Cardiac fibroblast (primary cell): ENCODE data around the gene NUCB2.

ENCODE experiments used
- DNase-seq, 2 donors: peaks; one replicate each; pipeline versions ENCODE4 v3.0.0 to v3.0.0-alpha.2; 2010; ENCODE audit warnings: low read depth in 2 of 2
- H3K4me3 ChIP-seq, 2 donors: replicated peaks in 1 of 2; 1 replicate in 1 of 2; 2 replicates in 1 of 2; pipeline ENCODE4 v1.5.1; 2011; ENCODE audit warnings: low read depth in 2 of 2, low read length in 2 of 2, mild to moderate bottlenecking in 2 of 2, moderate library complexity in 1 of 2
- TF ChIP-seq, protein P1 (sequence below): IDR thresholded peaks from one replicate; pipeline ENCODE4 v1.5.1; 2011; ENCODE audit warnings: low read depth, mild to moderate bottlenecking, low read length, inconsistent platforms

Gene NUCB2

DNA sequence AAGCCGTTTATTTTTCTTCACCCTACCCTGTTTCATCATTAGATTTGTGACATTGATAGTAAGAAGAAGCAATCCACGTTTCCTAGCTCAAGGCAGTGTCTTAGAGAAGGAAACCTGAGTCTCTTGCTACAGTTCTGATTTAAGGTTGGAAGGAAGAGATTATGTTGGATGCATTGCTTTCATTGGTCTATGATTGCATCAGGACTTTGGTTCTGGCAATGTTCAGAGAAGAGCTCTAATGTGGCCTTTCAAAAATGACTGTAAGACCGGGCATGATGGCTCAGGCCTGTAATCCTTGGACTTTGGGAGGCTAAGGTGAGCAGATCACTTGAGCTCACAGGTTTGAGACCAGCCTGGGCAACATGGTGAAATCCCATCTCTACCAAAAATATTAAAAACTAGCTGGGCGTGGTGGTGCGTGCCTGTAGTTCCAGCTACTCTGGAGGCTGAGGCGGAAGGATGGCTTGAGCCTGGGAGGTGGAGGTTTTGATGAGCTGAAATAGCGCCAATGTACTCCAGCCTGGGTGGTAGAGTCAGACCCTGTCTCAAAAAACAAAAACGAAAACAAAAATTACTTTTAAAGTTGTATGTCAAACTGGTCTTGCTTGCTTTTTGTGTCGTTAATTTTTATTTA, 4.1 kb downstream of the NUCB2 start:
- H3K4me3 ChIP-seq, result no peak overlapping the region
- DNase-seq, result no peak
- TF ChIP-seq, protein P1, sequence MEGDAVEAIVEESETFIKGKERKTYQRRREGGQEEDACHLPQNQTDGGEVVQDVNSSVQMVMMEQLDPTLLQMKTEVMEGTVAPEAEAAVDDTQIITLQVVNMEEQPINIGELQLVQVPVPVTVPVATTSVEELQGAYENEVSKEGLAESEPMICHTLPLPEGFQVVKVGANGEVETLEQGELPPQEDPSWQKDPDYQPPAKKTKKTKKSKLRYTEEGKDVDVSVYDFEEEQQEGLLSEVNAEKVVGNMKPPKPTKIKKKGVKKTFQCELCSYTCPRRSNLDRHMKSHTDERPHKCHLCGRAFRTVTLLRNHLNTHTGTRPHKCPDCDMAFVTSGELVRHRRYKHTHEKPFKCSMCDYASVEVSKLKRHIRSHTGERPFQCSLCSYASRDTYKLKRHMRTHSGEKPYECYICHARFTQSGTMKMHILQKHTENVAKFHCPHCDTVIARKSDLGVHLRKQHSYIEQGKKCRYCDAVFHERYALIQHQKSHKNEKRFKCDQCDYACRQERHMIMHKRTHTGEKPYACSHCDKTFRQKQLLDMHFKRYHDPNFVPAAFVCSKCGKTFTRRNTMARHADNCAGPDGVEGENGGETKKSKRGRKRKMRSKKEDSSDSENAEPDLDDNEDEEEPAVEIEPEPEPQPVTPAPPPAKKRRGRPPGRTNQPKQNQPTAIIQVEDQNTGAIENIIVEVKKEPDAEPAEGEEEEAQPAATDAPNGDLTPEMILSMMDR, result no peak

GRCh38 chr11:17286332-17286731, 9.8 kb downstream of the NUCB2 start:
- TF ChIP-seq, protein P1, result no peak
- H3K4me3 ChIP-seq, result no peak overlapping the region
- DNase-seq, result no peak

DNA sequence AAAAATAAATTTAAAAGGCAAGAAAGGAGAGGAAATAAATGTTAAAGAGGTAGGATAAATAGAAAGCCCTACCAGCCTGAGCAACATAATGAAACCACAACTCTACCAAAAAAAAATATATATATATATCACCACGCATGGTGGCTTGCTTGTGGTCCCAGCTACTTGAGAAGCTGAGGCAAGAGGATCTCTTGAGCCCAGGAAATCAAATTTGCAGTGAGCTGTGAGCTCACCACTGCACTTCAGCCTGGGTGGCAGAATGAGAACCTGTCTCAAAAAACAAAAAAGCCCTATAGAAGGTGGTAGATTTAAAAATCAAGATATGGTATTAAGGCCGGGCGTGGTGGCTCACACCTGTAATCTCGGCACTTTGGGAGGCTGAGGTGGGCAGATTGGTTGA, 10.5 kb downstream of the NUCB2 start:
- TF ChIP-seq, protein P1, result no peak
- no peak for DNase-seq
- no peak overlapping the region for H3K4me3 ChIP-seq

DNA sequence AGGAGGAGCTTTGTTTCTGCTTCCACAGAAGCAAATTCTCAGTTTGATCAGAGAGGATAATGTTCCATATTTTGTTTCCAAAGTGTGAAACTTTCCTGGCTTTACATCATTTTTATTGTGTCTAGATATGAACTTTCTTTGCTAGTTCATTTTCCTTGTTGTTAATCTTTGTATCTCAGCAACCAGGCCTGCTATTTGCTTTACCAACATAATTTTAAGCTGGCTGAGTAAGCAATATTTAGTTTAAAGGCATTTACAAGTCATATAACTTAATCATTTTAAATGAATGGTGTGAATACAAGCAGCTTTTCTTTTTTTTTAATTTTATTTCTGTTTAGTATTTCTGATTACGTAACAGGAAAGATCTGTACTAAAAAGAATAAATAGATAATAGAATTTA, 15.2 kb downstream of the NUCB2 start:
- H3K4me3 ChIP-seq, result no peak overlapping the region
- peak in 1 of 2 donors; percentile 6 for DNase-seq
- TF ChIP-seq, protein P1, result no peak

- TF ChIP-seq, protein P1, result no peak
- no peak overlapping the region for H3K4me3 ChIP-seq
- DNase-seq, result peak in 1 of 2 donors; percentile 9
These were observed 16.8 kb downstream of the NUCB2 start for GRCh38 chr11:17293311-17293710.

DNA sequence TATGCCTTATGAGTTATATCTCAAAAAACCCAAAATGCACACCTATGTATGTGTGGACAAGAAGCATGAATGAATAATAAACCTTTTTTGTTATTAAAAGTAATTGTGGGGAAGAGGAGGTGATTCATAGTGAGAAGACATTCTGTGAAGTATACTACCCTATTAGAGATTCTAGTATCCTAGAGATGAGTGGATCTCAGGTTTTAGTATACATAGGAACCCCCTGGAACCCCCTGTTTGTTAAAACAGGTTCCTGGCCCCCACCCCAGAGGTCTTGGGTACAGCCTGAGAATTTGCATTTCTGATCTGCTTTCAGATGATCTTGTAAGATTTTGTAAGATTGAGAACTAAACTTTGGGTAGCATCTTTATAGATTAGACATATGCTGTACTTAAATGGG, 17.5 kb downstream of the NUCB2 start:
- no peak for DNase-seq
- TF ChIP-seq, protein P1, result no peak
- H3K4me3 ChIP-seq, result no peak overlapping the region

GRCh38 chr11:17296852-17297559, 20.5 kb downstream of the NUCB2 start:
- TF ChIP-seq, protein P1, result no peak
- no peak for DNase-seq
- H3K4me3 ChIP-seq, result no peak overlapping the region
